IPS-15b (cell line): ENCODE data around the gene PMM2.
"Not testable (repeated sequence)": the region's sequence is repeated elsewhere in the genome, so short reads cannot be mapped to it uniquely, and the experiment has no call there.

Experiments
- H3K27me3 ChIP-seq: one replicate; pipeline ENCODE4 v1.6.1; 2013; ENCODE audit warnings: low read length; ENCODE audit not compliant: control insufficient read depth, insufficient read depth
- H3K36me3 ChIP-seq: one replicate; pipeline ENCODE4 v1.6.1; 2013; ENCODE audit warnings: low read length; ENCODE audit not compliant: control insufficient read depth, insufficient read depth
- H3K4me1 ChIP-seq: one replicate; pipeline ENCODE4 v1.6.1; 2013; ENCODE audit warnings: mild to moderate bottlenecking, low read length; ENCODE audit not compliant: control insufficient read depth, insufficient read depth
- H3K4me3 ChIP-seq: one replicate; pipeline ENCODE4 v1.5.1; 2013; ENCODE audit warnings: low read depth, low read length
- H3K9ac ChIP-seq: one replicate; pipeline ENCODE4 v1.6.1; 2013; ENCODE audit warnings: low read depth, mild to moderate bottlenecking, low read length
- H3K9me3 ChIP-seq: one replicate; pipeline ENCODE4 v1.6.1; 2013; ENCODE audit warnings: mild to moderate bottlenecking, low read length; ENCODE audit not compliant: control insufficient read depth, insufficient read depth

The PMM2 gene

GRCh38 chr16:8797364-8798173 is at the start of gene PMM2, which contains the start of gene TMEM186:
Gene PMM2, plus strand, starts transcription at chr16:8797839. Its CDS starts 44 bp downstream, at chr16:8797883.
Gene TMEM186, minus strand, starts transcription at chr16:8797639. Its CDS starts 25 bp downstream, at chr16:8797614.
- Histone ChIP-seq H3K4me3 (peak within 1 kb of the TSS; percentile 92), H3K27me3 (no peaks in the 10 kb centered on the region), H3K36me3 (peaks cover 15% of the 10 kb centered on the region), H3K9ac (peak within 1 kb of the TSS; percentile 99), H3K4me1 (peaks cover 11% of the 10 kb centered on the region), H3K9me3 (no peaks in the 10 kb centered on the region)

GRCh38 chr16:8748944-8749343 is 48.7 kb upstream of the PMM2 start:
- not testable (repeated sequence) for H3K4me3 ChIP-seq, H3K9ac ChIP-seq, H3K4me1 ChIP-seq, H3K36me3 ChIP-seq, H3K27me3 ChIP-seq, H3K9me3 ChIP-seq

GRCh38 chr16:8751481-8752311 is 45.9 kb upstream of the PMM2 start:
- Histone ChIP-seq H3K4me1 (no peaks in the 10 kb centered on the region), H3K9me3 (no peaks in the 10 kb centered on the region), H3K4me3 (no peak overlapping the region), H3K27me3 (no peaks in the 10 kb centered on the region), H3K36me3 (no peaks in the 10 kb centered on the region), H3K9ac (no peak overlapping the region)

GRCh38 chr16:8752706-8753105 is 44.9 kb upstream of the PMM2 start:
- H3K9me3 ChIP-seq = no peaks in the 10 kb centered on the region
- H3K4me3 ChIP-seq = no peak overlapping the region
- H3K9ac ChIP-seq = no peak overlapping the region
- no peaks in the 10 kb centered on the region for H3K36me3 ChIP-seq
- no peaks in the 10 kb centered on the region for H3K27me3 ChIP-seq
- H3K4me1 ChIP-seq = no peaks in the 10 kb centered on the region

- no peaks in the 10 kb centered on the region for H3K36me3 ChIP-seq
- H3K4me1 ChIP-seq = no peaks in the 10 kb centered on the region
- H3K27me3 ChIP-seq = no peaks in the 10 kb centered on the region
- no peak overlapping the region for H3K9ac ChIP-seq
- no peak overlapping the region for H3K4me3 ChIP-seq
- no peaks in the 10 kb centered on the region for H3K9me3 ChIP-seq
These were observed 44.1 kb upstream of the PMM2 start for GRCh38 chr16:8753416-8754054.

GRCh38 chr16:8756755-8757154 is 40.9 kb upstream of the PMM2 start:
- no peaks in the 10 kb centered on the region for H3K36me3 ChIP-seq
- H3K27me3 ChIP-seq = no peaks in the 10 kb centered on the region
- no peak overlapping the region for H3K4me3 ChIP-seq
- no peaks in the 10 kb centered on the region for H3K4me1 ChIP-seq
- no peak overlapping the region for H3K9ac ChIP-seq
- H3K9me3 ChIP-seq = no peaks in the 10 kb centered on the region

GRCh38 chr16:8758022-8758421 is 39.6 kb upstream of the PMM2 start:
- Histone ChIP-seq H3K36me3 (no peaks in the 10 kb centered on the region), H3K9ac (no peak overlapping the region), H3K4me3 (no peak overlapping the region), H3K9me3 (no peaks in the 10 kb centered on the region), H3K27me3 (no peaks in the 10 kb centered on the region), H3K4me1 (no peaks in the 10 kb centered on the region)

- no peak overlapping the region for H3K4me3 ChIP-seq
- H3K36me3 ChIP-seq = no peaks in the 10 kb centered on the region
- no peaks in the 10 kb centered on the region for H3K27me3 ChIP-seq
- peaks cover 6% of the 10 kb centered on the region for H3K4me1 ChIP-seq
- no peak overlapping the region for H3K9ac ChIP-seq
- no peaks in the 10 kb centered on the region for H3K9me3 ChIP-seq
These were observed 37.6 kb upstream of the PMM2 start for GRCh38 chr16:8760021-8760420.

GRCh38 chr16:8761078-8761477 is 36.6 kb upstream of the PMM2 start:
- Histone ChIP-seq H3K27me3 (no peaks in the 10 kb centered on the region), H3K9ac (no peak overlapping the region), H3K4me1 (peaks cover 6% of the 10 kb centered on the region), H3K36me3 (no peaks in the 10 kb centered on the region), H3K9me3 (no peaks in the 10 kb centered on the region), H3K4me3 (no peak overlapping the region)

GRCh38 chr16:8762254-8762653 is 35.4 kb upstream of the PMM2 start:
- no peaks in the 10 kb centered on the region for H3K36me3 ChIP-seq
- no peak overlapping the region for H3K9ac ChIP-seq
- no peaks in the 10 kb centered on the region for H3K9me3 ChIP-seq
- H3K4me1 ChIP-seq = peaks cover 6% of the 10 kb centered on the region
- no peaks in the 10 kb centered on the region for H3K27me3 ChIP-seq
- H3K4me3 ChIP-seq = no peak overlapping the region

- H3K36me3 ChIP-seq = no peaks in the 10 kb centered on the region
- no peaks in the 10 kb centered on the region for H3K9me3 ChIP-seq
- peaks cover 6% of the 10 kb centered on the region for H3K4me1 ChIP-seq
- no peaks in the 10 kb centered on the region for H3K27me3 ChIP-seq
- H3K9ac ChIP-seq = no peak overlapping the region
- H3K4me3 ChIP-seq = no peak overlapping the region
These were observed 34.6 kb upstream of the PMM2 start for GRCh38 chr16:8763083-8763482.
